Omental fat pad (tissue), 4 donors: Measurements from ENCODE around the gene LRFN2. TPM values are rescaled to one million over a fixed set of nuclear protein-coding genes. Genes with fewer than 3 reads are reported as not detected.

Source experiments
- ATAC-seq: fragments of 150-250 bp; one replicate; pipeline ENCODE4 v1.9.1; 2016; ENCODE audit warnings: mild to moderate bottlenecking, moderate library complexity; ENCODE audit not compliant: low FRiP score
- DNase-seq: peaks from one replicate; pipeline ENCODE4 v3.0.0-alpha.2; 2019; ENCODE audit warnings: low spot score
- CTCF ChIP-seq, 3 donors: fragments of 450-650 bp; IDR thresholded peaks; one replicate each; pipeline ENCODE4 v1.5.1; 2016 to 2017; ENCODE audit warnings: antibody characterized with exemption in 3 of 3, mild to moderate bottlenecking in 3 of 3, moderate library complexity in 2 of 3
- total RNA-seq, 4 donors: library from RNA; depleted of rRNA; stranded (reverse); fragments of >200 nt; gene quantifications; one replicate each; pipeline ENCODE4 v1.1.0, GENCODE V29; 2016

Gene LRFN2
- total RNA-seq, 4 donors from 2014 or later, result not detected

DNA sequence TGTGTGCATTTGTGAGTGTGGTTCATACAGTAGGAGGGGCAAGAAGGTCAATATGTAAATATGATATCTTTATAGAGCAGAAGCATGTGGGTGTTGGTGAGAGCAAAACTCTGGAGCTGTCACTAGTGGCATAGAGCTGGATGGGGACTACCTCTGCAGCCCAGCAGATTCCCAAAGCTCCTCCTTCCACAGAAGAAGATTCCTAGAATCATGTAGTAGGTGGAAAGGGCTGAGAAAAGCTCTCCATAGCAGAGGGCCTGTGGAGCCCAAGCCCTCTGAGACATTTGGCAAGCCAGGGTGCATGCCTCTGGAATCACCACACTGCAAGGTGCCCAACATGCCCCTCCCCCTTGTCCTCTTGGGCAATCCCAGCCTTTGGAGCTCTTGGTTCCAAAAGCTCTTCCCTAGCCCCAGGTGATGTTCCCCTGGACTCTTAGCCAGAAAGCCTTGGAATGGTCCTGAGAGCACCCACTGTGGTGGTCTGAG lies 233.2 kb downstream of the LRFN2 start:
- no peak for TF ChIP-seq CTCF (IDR thresholded peaks at IDR 0.05)
- ATAC-seq (no peak), DNase-seq (no peak)

DNA sequence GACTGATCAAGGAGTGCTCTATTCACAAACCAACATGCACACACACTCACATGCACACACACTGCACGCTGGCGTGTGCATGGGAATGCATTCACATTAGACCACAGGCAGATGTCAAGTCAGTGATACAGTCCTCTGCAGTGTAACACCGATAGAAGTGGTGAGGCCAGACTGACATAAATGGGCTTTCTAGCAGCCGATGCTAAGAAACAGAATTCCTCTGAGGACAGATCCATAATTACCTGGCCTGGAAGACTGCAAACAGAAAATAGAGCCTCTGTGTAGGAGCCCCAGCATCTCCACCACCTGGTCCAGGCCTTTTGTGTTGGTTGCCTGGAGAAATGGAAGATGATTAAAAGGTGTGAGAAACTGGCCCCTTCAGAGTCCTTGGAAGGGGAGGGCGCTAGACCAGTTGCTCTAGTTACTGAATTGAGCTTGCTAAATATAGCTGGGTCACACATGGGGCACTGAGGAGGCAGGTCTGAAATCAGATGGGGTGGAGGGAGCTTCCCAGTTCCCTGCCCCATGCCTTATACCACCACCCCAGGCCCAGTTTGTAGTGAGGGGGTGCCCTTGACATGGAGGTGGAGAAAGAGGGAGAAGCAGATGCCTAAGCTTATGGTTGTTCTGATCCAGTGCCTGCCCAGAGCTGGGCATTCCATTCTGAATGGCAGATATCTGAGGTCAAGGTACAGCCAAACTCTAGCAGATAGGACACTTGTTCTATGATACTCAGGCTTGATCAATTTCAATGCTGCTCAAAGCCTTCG lies 233.8 kb downstream of the LRFN2 start:
- DNase-seq (no peak), ATAC-seq (no peak)
- TF ChIP-seq CTCF (IDR thresholded peaks at IDR 0.05), result no peak

DNA sequence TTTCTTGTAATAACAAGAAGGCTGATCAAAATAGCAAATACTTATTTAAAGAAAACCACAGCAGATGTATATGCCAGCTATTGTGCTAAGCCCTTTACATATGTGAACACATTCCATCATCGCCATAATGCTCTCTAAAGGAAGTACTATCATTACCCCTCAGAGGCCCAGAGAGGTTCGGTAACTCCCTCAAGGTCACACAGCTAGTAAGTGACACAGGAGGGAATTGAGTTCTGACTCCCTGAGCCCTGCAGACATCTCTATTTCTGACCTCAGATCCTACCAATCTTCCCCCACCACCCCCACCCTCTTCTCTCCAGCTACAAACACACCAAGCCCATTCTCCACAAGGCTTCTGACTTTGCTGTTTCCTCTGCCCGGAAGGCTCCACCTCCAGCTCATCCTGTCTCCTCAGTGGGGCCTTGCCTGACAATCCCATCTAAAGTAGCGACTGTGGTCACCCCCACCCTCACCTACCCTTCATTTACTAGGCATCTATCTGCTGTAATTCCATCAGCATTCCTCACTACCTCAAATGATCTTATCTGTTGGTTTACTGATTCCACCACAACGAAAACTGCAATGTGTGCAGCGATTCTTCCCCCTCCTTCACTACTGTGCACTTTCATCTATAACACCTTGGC lies 234.5 kb downstream of the LRFN2 start:
- ATAC-seq (no peak), DNase-seq (no peak)

DNA sequence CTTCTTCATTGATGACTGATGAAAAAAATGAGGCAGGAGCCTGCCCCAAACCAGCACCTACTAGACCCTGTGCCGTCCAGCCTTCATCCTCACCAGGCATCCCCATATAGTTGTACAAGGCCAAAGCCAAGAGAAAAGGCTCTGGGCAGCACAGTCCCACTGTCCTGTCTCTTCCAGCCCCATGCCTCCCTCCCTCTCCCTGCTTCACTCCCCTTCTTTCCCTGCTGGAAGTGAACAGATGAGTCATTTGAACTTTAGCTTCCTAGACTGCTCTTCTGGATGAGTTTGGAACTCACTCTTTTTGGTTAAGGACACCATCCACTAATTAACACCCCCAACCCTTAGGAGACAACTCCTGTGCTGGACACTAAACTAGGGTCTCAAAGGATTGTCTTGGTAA lies 235.2 kb downstream of the LRFN2 start:
- DNase-seq (no peak), ATAC-seq (no peak)
- no peak for TF ChIP-seq CTCF (IDR thresholded peaks at IDR 0.05)

More for the DNA sequence above, 234.5 kb downstream of the LRFN2 start:
- TF ChIP-seq CTCF (IDR thresholded peaks at IDR 0.05), result no peak

- no peak for ATAC-seq
- TF ChIP-seq CTCF (IDR thresholded peaks at IDR 0.05), result no peak
- no peak for DNase-seq
Observed at GRCh38 chr6:40350747-40351217, 236.4 kb downstream of the LRFN2 start.

DNA sequence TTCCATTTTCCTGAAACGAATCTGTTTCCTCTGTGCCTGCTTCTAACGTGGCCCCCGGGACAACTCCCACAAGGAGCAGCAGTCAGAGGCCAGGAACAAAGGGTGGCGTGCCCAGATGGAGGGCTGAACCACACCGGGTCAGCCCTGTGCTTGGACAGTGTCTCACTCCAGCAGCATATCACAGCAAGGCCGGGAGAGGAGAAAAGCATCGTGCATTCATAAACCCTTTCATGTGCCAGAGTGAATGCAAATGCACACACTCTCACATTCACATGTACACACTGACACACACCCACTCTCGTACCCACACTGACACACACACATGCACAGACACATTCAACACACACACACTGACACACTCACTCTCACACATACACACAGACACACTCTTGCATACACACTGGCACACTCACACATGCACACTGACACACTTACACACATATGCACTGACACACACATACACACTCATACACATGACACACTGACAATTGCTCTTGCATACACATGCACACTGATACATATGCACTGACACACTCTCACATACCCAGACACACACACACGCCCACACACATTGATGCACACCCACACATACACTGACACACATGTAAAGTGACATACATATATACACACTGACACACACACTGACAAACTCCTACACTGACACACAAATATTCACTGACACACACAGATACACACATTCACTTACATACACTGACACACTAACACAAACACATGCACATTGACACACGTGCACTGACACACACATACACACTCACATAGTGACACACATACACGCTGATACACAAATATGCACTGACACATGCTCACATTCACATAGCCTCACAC lies 237.0 kb downstream of the LRFN2 start:
- ATAC-seq (no peak), DNase-seq (no peak)
- TF ChIP-seq CTCF (IDR thresholded peaks at IDR 0.05), result no peak
